GM21390 (cell line): ENCODE results near the gene ISLR2.

Experiments
- ATAC-seq: cut with Tn5 transposase; IDR thresholded peaks from one replicate; pipeline ENCODE4 v1.9.1; 2021; ENCODE audit not compliant: unreplicated experiment

Gene ISLR2

DNA sequence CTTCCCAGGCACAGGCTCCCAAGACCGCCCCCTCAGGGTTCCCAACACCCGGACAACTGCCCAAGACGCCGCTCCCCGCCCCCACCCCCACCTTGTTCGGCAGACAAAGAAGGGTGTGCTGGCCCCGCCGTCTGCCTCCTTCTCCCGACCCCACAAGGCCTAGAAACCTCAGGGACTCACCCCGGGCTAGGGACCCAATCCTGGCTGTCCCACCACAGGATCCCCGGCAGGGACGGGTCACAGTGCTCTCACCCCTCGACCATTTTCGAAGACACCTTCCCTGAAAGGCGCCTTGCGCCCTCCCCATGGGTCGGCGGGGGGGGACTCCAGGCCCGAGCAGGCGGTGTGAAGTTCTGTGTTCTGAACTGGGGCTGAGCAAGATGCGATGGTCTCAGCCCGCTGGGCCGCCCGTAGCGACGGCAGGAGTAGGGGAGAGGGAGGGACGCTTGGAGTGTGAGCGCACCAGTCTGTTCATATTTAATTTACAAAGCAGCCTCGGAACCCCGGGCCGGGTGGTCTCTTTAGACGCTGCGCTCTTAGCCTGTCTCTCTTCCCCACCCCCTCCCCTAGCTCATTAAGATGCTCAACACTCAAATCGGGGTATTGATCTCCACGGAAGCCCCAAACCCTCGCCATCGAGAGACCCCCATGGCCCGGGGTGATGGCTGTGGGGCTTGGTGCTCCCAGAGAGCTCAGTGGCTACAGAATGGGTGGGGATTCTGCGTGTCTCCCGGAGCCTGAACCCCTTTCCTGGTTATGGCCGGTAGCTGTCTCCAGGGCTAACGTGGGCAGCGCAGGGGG, 1.4 kb upstream of the ISLR2 start:
- no peak for ATAC-seq

DNA sequence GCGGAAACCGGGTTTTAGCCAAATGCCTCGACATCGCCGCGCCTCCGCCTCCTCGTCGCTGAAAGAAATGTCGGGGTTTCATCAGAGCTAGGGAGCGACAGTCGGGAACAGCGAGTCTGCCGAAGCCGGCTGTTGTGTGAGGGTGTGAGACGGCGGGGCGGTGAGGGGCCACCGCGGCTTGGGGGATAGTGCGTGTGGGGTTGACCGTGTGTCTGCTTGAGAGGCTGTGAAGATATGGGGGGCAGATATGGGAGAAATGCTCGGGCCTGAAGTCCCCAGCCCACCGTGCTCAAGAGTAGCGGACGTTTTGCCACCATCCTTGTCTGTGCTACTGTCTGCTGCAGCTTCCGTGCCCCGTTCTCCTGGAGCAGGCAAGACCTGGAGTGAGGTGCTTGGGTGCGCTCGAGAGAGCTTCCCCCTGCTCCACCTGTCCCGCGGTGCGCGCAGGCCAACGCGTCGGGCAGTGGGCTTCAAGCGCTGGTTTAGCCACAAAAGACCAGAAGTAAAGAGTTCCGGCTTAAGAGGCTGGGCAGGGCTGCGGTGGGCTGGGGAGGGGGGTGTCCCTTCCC, 716 bp upstream of the ISLR2 start:
- ATAC-seq: no peak

DNA sequence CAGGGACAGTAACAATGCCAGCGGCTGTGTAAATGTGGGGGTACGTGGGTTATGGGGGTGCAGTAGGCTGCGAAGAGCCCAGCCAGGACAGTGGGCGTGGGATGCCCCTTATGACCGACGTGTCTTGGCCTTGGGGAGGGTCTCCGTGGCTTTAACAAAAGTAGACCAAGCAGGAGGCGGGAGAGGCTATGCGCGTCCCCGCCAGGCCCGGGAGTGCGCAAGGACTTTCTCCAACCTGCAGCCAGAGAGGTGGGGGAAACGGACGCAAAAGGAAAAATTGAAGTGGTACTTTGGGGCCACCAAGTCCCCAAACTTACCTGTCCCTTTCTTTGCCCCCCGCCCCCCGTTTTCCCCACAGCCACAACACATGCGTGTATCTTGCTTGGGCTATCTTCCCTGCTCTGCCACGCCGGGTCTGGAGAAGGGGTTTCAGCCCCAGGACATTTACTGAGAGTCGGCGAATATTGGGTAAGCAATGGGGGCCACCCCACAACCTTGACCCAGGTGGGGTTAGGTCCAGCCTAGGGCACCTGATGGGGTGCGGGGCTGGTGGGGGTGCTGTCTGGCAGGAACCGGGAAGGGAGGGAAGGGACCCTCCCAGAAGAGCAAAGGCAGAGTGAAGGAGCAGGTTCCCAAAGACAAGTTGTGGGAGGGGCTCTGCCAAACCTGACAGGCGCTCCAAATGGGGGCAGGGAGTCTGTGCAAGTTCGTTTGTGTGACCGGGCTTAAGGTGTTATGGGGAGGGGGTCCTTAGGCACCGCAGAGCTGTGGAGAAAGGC, 652 bp downstream of the ISLR2 start:
- ATAC-seq: no peak

DNA sequence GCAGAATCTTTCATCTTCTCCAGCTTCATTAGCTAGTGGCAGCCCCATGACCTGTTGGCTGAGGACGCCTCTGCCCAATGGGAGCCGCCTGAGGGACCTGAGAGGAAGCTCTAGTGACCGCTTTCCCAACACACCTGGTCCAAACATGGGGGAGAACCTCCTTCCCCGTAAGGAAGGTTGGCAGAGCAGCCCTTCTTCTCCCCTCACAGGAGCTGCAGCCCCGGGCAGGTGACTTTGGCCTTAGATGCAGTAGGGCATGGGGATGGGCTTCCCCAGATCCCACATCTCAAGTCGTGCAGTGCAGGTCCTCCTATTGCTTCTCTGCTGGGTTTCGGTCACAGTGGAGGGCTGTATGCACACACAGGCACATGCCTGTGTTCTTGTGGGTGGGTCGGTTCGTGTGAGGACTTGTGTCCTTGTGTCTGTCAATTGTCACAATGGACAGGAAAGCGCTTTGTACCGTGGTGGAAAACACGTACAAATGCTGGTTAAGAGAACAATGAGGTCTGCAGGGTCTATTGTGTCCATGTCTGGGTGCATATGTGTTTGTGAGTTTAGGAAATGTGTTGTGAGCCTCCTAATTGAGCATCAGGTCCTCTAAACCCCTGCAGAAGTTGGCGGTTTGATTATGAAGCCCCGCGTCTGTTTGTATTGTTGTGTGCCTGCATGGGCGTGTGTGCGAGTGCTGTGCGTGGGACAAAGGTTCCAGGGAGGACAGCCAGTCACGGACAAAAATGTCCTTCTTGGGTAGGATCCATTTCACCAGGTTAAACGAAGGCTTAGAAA, 1.4 kb downstream of the ISLR2 start:
- ATAC-seq: no peak

DNA sequence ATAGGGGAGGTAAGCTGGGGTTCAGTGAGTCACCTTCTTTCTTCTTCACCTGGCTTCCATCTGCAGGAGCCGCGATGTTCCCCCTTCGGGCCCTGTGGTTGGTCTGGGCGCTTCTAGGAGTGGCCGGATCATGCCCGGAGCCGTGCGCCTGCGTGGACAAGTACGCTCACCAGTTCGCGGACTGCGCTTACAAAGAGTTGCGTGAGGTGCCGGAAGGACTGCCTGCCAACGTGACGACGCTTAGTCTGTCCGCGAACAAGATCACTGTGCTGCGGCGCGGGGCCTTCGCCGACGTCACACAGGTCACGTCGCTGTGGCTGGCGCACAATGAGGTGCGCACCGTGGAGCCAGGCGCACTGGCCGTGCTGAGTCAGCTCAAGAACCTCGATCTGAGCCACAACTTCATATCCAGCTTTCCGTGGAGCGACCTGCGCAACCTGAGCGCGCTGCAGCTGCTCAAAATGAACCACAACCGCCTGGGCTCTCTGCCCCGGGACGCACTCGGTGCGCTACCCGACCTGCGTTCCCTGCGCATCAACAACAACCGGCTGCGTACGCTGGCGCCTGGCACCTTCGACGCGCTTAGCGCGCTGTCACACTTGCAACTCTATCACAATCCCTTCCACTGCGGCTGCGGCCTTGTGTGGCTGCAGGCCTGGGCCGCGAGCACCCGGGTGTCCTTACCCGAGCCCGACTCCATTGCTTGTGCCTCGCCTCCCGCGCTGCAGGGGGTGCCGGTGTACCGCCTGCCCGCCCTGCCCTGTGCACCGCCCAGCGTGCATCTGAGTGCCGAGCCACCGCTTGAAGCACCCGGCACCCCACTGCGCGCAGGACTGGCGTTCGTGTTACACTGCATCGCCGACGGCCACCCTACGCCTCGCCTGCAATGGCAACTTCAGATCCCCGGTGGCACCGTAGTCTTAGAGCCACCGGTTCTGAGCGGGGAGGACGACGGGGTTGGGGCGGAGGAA, 2.6 kb downstream of the ISLR2 start:
- no peak for ATAC-seq

DNA sequence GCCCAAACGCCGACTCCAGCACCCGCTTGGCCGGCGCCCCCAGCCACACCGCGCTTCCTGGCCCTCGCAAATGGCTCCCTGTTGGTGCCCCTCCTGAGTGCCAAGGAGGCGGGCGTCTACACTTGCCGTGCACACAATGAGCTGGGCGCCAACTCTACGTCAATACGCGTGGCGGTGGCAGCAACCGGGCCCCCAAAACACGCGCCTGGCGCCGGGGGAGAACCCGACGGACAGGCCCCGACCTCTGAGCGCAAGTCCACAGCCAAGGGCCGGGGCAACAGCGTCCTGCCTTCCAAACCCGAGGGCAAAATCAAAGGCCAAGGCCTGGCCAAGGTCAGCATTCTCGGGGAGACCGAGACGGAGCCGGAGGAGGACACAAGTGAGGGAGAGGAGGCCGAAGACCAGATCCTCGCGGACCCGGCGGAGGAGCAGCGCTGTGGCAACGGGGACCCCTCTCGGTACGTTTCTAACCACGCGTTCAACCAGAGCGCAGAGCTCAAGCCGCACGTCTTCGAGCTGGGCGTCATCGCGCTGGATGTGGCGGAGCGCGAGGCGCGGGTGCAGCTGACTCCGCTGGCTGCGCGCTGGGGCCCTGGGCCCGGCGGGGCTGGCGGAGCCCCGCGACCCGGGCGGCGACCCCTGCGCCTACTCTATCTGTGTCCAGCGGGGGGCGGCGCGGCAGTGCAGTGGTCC, 3.5 kb downstream of the ISLR2 start:
- no peak for ATAC-seq

DNA sequence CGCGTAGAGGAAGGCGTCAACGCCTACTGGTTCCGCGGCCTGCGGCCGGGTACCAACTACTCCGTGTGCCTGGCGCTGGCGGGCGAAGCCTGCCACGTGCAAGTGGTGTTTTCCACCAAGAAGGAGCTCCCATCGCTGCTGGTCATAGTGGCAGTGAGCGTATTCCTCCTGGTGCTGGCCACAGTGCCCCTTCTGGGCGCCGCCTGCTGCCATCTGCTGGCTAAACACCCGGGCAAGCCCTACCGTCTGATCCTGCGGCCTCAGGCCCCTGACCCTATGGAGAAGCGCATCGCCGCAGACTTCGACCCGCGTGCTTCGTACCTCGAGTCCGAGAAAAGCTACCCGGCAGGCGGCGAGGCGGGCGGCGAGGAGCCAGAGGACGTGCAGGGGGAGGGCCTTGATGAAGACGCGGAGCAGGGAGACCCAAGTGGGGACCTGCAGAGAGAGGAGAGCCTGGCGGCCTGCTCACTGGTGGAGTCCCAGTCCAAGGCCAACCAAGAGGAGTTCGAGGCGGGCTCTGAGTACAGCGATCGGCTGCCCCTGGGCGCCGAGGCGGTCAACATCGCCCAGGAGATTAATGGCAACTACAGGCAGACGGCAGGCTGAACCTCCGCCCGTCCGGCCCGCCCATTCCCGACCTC, 4.1 kb downstream of the ISLR2 start:
- no peak for ATAC-seq

DNA sequence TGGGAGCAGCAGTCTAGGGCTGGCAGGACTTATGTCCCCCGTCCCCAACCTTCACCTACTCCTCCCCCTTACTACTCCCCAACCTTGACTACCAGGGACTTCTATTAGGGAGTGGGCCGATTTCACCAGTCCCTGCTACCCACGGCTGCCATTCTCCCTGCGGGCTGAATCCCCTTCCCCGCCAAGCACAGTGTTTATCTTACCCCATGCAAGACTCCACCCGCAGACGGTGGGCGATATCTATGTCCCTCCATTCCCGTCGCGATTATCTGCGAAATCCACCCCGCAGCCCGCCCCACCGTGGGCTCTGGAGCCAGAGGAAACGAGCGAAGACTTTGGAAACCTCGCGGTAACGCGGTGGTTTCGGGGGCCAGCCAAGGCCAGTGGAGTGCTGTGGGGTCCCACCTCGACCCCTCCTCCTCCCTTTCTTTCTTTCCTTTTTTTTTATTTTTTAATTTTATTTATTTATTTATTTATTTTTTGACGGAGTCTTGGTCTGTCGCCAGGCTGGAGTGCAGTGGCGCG, 4.7 kb downstream of the ISLR2 start:
- no peak for ATAC-seq

DNA sequence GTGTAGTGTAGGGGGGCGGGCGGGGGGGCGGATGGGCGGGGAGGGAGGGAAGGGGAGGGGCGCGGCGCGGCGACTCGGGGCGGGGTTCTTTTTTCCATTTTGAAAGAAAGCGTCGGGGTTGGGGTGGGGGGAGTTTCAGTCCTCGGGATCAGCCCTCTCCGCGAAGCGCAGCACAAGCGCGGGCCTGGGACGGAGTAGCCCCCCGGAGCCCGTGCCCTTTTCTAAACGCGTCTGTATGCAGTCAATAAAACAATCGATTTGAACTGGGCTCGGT, 6.1 kb downstream of the ISLR2 start:
- no peak for ATAC-seq

DNA sequence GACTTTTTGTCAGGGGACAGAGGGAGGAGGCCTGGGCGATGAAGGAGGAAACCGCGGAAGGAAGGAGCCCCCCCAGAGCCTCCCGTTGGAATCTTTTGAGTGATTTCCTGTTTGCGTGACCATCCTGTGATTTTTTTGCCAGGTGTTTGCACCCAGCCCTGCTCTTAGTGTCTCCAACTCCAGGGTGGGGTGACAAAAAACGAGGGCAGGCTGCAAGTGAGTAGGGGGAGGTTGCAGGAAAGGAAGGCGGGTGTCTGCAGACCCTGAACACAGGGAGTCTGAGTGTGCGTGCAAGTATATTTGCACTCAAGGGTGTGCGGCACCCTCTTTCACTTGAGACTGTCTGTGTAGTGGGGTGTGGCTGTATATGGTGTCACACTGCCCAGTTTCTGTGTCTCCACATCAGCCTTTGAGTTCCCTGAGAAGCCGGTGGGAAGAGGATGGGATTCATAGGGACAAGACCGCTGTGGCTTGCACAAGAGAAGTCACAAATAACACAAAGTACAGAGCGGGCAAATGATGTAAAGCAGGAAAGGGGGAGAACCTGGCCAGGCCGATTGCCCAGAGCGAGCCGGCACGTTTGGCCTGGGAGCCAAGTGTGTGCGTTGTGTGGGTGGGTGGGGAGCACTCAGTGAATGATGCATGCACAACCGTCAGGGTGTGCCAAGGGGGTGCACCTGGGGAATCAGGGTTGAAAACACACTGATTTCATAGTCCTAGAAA, 6.6 kb downstream of the ISLR2 start:
- ATAC-seq: no peak

DNA sequence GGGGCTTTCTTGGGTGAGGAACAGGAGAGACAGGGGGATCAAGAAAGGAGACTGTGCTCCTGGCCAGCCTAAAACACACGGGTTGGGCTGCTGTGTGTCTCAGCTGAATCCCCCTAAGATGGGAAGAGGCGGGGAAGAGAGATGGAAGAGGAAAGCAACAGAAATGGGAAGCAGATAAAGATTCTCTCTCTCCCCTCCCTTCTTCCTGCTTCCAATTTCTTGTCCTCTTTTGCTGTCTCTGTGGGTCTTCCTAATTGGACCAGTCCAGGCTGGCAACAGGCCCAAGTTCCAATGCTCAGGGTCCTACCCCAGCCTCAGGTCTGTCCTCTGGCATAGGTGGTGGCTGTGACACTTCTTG, 7.1 kb downstream of the ISLR2 start:
- ATAC-seq: no peak

DNA sequence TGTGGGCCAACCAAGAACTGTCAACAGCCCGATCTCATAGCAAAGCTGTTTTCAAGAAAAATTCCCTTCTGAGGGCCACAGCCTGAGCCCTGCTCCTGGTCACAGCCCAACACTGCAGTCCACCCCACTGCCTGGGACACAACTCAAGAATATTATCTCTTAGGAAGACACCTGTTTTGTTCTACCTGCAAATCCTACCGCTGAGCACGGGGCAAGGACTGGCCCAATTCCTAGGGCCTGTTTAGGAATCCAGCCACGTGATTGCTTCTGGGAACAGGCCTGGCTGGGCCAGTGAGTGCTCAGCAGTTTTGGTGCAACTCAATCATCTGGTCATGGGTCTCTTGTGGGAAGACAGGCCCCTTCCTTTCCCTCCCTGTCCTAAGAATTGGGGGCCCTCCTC, 8.3 kb downstream of the ISLR2 start:
- ATAC-seq: no peak

DNA sequence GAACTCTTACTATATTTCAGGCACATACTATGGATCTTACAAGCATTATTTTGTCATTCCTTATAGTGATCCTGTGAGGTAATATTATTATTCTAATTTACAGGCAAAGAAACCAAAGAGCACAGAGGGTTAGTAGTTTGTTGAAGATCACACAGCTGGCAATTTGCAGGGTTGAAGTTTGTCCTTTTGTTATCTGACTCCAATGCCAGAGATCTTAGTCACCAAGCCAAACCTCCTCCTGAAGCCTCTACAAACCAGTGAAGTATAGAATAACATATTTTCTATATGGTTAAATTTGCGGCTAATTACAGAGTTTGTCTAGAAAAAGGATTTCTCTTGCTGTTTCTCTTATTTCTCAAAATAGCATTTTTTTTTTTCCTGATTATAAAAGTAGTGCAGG, 11.2 kb downstream of the ISLR2 start:
- ATAC-seq: no peak

DNA sequence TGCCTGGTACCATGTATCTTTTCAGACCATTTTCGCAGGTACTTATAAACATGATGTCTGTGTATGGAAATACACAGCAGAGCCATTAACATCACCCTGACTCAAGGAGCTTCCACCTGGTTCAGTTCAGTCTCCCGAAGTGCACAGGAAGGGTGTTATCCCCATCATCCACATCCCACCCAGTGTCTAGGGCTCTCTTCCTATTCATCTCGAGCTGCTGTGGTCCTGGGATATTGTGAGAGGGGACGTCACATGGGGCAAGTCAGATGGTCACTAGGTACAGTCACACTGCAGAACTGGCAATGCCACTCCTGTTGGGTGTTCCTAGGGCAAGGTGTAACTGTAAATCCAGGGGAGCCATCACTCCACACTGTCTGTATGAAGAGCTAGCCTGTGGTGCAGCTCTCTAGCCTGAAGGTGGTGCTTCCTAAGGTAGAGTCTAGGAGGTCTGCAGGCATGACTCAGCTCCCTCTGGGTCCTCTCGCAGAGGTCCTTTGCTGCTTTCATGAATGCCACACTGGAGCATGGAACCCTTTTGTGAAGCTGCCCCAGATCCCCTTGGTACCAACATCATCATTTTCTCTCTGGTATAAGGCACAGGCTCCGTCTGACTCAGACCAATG, 13.9 kb downstream of the ISLR2 start:
- no peak for ATAC-seq

DNA sequence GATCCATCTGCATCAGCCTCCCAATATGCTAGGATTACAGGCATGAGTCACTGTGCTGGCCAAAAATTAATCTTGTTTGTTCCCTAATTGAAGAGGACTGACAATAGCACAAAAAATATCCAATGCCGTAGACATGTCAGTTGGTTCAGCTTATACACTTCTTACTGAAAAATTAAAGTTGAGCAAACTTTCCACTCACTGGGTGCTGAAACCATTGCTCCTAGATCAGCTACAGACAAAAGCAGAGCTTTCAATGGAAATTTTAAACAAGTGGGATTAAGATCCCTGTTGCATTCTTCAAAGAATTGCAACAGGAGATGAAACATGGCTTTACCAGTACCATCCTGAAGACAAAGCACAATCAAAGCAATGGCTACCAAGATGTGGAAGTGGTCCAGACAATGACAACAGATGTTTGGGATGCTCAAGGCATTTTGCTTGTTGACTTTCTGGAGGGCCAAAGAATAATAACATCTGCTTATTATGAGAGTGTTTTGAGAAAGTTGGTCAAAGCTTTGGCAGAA, 16.0 kb downstream of the ISLR2 start:
- no peak for ATAC-seq

DNA sequence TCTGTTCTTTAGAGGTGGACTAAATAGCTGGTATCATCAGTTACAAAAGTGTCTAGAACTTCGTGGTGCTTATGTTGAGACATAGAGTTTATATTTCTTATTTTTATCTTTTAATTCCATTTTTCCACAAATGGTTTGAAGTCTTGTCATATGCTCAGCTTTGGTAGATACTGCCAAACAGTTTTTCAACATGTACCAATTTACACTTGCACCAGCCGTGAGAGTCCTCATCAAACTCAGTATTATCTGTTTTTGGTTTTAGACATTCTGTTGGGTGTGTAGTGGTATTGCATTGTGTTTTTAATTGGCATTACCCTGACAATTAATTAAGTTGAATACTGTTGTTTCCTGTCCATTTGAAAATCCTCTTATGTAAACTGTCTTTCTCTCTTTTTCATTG, 16.7 kb downstream of the ISLR2 start:
- no peak for ATAC-seq

DNA sequence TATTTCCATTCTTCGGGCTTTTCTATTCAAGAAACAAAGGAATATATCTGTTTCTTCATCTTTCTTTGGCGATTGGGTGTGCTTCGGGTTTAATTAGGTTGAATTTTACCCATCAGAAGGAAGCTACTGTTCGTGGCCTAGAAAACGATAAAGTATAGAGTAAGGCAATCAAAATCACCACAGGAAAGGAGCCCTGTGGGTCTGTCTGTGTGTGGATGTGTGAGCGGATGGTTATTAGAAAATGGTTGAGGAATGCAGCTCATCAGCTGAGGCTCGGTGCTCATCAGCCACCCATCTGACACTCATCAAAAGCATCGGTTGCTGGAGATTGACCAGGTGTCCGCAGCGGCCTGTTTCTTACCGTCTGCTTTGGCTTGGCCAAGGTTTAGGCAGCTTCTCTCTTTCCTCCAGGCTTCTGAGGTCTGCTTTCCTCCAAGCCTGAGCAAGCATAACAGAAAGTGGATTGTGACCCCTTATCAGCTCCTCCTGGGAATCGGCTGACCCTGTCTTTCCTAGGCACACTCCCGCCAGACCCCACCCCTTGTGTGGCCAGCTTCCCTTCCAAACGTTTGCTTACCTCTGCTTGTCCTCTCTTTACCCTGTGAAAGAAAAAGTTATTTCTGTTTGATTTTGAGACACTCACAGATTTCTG, 25.5 kb downstream of the ISLR2 start:
- ATAC-seq: no peak
